ENCODE measurements around the gene PRTFDC1.
"Not testable (repeated sequence)": the region's sequence is repeated elsewhere in the genome, so short reads cannot be mapped to it uniquely, and the experiment has no call there.

PRTFDC1 gene

GRCh38 chr10:24981161-24981710, 28.8 kb upstream of the PRTFDC1 start:
- TF ChIP-seq CTCF (IDR thresholded peaks at IDR 0.05; ENCODE audit: low read depth, low read length, missing control alignments) = no peak
- H3K4me3 ChIP-seq (ENCODE audit: low read depth, low read length) = no peak overlapping the region
- no peak for DNase-seq (ENCODE audit: low read depth)

- H3K4me3 ChIP-seq (ENCODE audit: low read depth, low read length) = no peak overlapping the region
- TF ChIP-seq CTCF (IDR thresholded peaks at IDR 0.05; ENCODE audit: low read depth, low read length, missing control alignments) = no peak
- DNase-seq (ENCODE audit: low read depth) = no peak
These were observed 27.3 kb upstream of the PRTFDC1 start for GRCh38 chr10:24979685-24980084.

- TF ChIP-seq CTCF (IDR thresholded peaks at IDR 0.05; ENCODE audit: low read depth, low read length, missing control alignments) = no peak
- DNase-seq (ENCODE audit: low read depth) = no peak
- H3K4me3 ChIP-seq (ENCODE audit: low read depth, low read length) = no peak overlapping the region
These were observed 22.6 kb upstream of the PRTFDC1 start for GRCh38 chr10:24974976-24975375.

- no peak for TF ChIP-seq CTCF (IDR thresholded peaks at IDR 0.05; ENCODE audit: low read depth, low read length, missing control alignments)
- DNase-seq (ENCODE audit: low read depth) = no peak
- H3K4me3 ChIP-seq (ENCODE audit: low read depth, low read length) = no peak overlapping the region
These were observed 20.8 kb upstream of the PRTFDC1 start for GRCh38 chr10:24973163-24973562.

- no peak for DNase-seq (ENCODE audit: low read depth)
- no peak overlapping the region for H3K4me3 ChIP-seq (ENCODE audit: low read depth, low read length)
- TF ChIP-seq CTCF (IDR thresholded peaks at IDR 0.05; ENCODE audit: low read depth, low read length, missing control alignments) = no peak
These were observed 19.0 kb upstream of the PRTFDC1 start for GRCh38 chr10:24971374-24971773.

GRCh38 chr10:24969841-24970281, 17.5 kb upstream of the PRTFDC1 start:
- no peak for DNase-seq (ENCODE audit: low read depth)

GRCh38 chr10:24968951-24969350, 16.5 kb upstream of the PRTFDC1 start:
- not testable (repeated sequence) for DNase-seq (ENCODE audit: low read depth); H3K4me3 ChIP-seq (ENCODE audit: low read depth, low read length)

More at GRCh38 chr10:24969841-24970281, 17.5 kb upstream of the PRTFDC1 start:
- no peak overlapping the region for H3K4me3 ChIP-seq (ENCODE audit: low read depth, low read length)
- TF ChIP-seq CTCF (IDR thresholded peaks at IDR 0.05; ENCODE audit: low read depth, low read length, missing control alignments) = no peak

All from GM12864 (cell line).